HepG2 (cell line): ENCODE data around the gene SLC38A3.

Experiments
- BCL6 ChIP-seq: IDR thresholded peaks from 2 replicates; pipeline ENCODE4 v1.6.1; 2016; ENCODE audit warnings: missing genetic modification reagents, missing compliant biosample characterization
- CTCF ChIP-seq: sonication (generic); formaldehyde crosslinking; IDR thresholded peaks from 2 replicates; pipeline ENCODE4 v1.5.0; 2020; ENCODE audit warnings: mild to moderate bottlenecking, missing genetic modification reagents, moderate library complexity
- HOXA3 ChIP-seq: sonication (generic); formaldehyde crosslinking; IDR thresholded peaks from 2 replicates; pipeline ENCODE4 v1.5.0; 2020; ENCODE audit warnings: missing genetic modification reagents
- NFE2L2 ChIP-seq: fragments of 150-350 bp; IDR thresholded peaks from 2 replicates; pipeline ENCODE4 v1.6.1; 2014; ENCODE audit warnings: low read length
- ZBTB49 ChIP-seq: sonication (generic); formaldehyde crosslinking; IDR thresholded peaks from 2 replicates; pipeline ENCODE4 v1.4.0; 2020; ENCODE audit warnings: missing genetic modification reagents, borderline replicate concordance
- ZNF296 ChIP-seq: sonication (generic); formaldehyde crosslinking; conservative IDR thresholded peaks from 2 replicates; pipeline ENCODE4 v1.5.0; 2020; ENCODE audit warnings: mild to moderate bottlenecking, missing genetic modification reagents
- ZSCAN31 ChIP-seq: sonication (generic); formaldehyde crosslinking; IDR thresholded peaks from 2 replicates; pipeline ENCODE4 v1.5.0; 2020; ENCODE audit warnings: low read depth, mild to moderate bottlenecking, missing genetic modification reagents

GRCh38 chr3:50230104-50230793 is 25.2 kb downstream of the SLC38A3 start:
- TF ChIP-seq ZBTB49 (no peak), HOXA3 (CRISPR knock-in tag) (no peak), ZNF296 (CRISPR knock-in tag) (no peak), CTCF (no peak), BCL6 (no peak), ZSCAN31 (no peak), NFE2L2 (no peak)
